Embryonic facial prominence (tissue), 1 donor: ENCODE measurements around the gene TIAM1.

Source experiments
- DNase-seq: peaks from one replicate; pipeline ENCODE4 v3.0.0-alpha.2; 2016; ENCODE audit errors: extremely low spot score

The TIAM1 gene

GRCh38 chr21:31343680-31344480, at the start of gene TIAM1:
TIAM1 (minus strand) TSS chr21:31344261; CDS start chr21:31266972, 77,289 bp downstream.
- no peak for DNase-seq

- no peak for DNase-seq
Measured at GRCh38 chr21:31387560-31388186, 43.6 kb upstream of the TIAM1 start.

- no peak for DNase-seq
Measured at GRCh38 chr21:31386006-31386405, 41.9 kb upstream of the TIAM1 start.

GRCh38 chr21:31383770-31384169, 39.7 kb upstream of the TIAM1 start:
- DNase-seq, result no peak

GRCh38 chr21:31382060-31382459, 38.0 kb upstream of the TIAM1 start:
- no peak for DNase-seq

GRCh38 chr21:31376301-31376700, 32.2 kb upstream of the TIAM1 start:
- DNase-seq, result no peak

- DNase-seq, result no peak
Measured at GRCh38 chr21:31374395-31374794, 30.3 kb upstream of the TIAM1 start.

GRCh38 chr21:31372471-31372765, 28.4 kb upstream of the TIAM1 start:
- no peak for DNase-seq

- DNase-seq, result no peak
Measured at GRCh38 chr21:31371715-31372470, 27.8 kb upstream of the TIAM1 start.

GRCh38 chr21:31370893-31371544, 27.0 kb upstream of the TIAM1 start:
- DNase-seq, result no peak

GRCh38 chr21:31370281-31370892, 26.3 kb upstream of the TIAM1 start:
- no peak for DNase-seq

GRCh38 chr21:31368361-31368760, 24.3 kb upstream of the TIAM1 start:
- DNase-seq, result no peak

GRCh38 chr21:31367801-31368200, 23.7 kb upstream of the TIAM1 start:
- DNase-seq, result no peak

- DNase-seq, result no peak
Measured at GRCh38 chr21:31366825-31367224, 22.8 kb upstream of the TIAM1 start.

- no peak for DNase-seq
Measured at GRCh38 chr21:31364253-31364945, 20.3 kb upstream of the TIAM1 start.

- DNase-seq, result no peak
Measured at GRCh38 chr21:31363720-31364119, 19.7 kb upstream of the TIAM1 start.

GRCh38 chr21:31360717-31361116, 16.7 kb upstream of the TIAM1 start:
- DNase-seq, result no peak

- no peak for DNase-seq
Measured at GRCh38 chr21:31358158-31358557, 14.1 kb upstream of the TIAM1 start.

GRCh38 chr21:31356440-31356839, 12.4 kb upstream of the TIAM1 start:
- DNase-seq, result no peak

- no peak for DNase-seq
Measured at GRCh38 chr21:31354604-31355443, 10.8 kb upstream of the TIAM1 start.
